ENCODE results near the gene GRID1. TPM values are rescaled to one million over a fixed set of nuclear protein-coding genes. Genes with fewer than 3 reads are reported as not detected.

The GRID1 gene
- polyA plus RNA-seq, 1 donor (not counting 4 experiments of a cell fraction or from before 2014, with no cell fraction given), result 0.01 TPM

- Histone ChIP-seq H3K9me1 (ENCODE audit: control insufficient read depth, extremely low read depth, insufficient read depth, low read length) (no peaks in the 10 kb centered on the region), H3K9me3 (ENCODE audit: control insufficient read depth, low read depth, low read length) (no peaks in the 10 kb centered on the region), H3K9ac (ENCODE audit: control insufficient read depth, extremely low read depth, insufficient read depth, low read length) (no peak overlapping the region), H3K4me2 (ENCODE audit: control insufficient read depth, extremely low read depth, insufficient read depth, low read depth, low read length) (no peak overlapping the region), H3K79me2 (ENCODE audit: control insufficient read depth, insufficient read depth, low read length) (no peaks in the 10 kb centered on the region), H3K27ac (ENCODE audit: control insufficient read depth, insufficient read depth, low read length) (no peak overlapping the region), H2AFZ (ENCODE audit: control insufficient read depth, low read length) (no peak overlapping the region), H3K4me3 (ENCODE audit: control insufficient read depth in 2 of 3, extremely low read depth in 1 of 3, insufficient read depth in 2 of 3, low read depth in 1 of 3, low read length in 3 of 3) (no peak overlapping the region), H3K36me3 (ENCODE audit: control insufficient read depth in 2 of 2, extremely low read depth in 1 of 2, insufficient read depth in 2 of 2, low read length in 2 of 2) (no peaks in the 10 kb centered on the region), H3K27me3 (ENCODE audit: control insufficient read depth, extremely low read depth, insufficient read depth, low read length) (no peaks in the 10 kb centered on the region), H3K4me1 (ENCODE audit: control insufficient read depth, extremely low read depth, insufficient read depth, low read length) (no peaks in the 10 kb centered on the region), H4K20me1 (ENCODE audit: control insufficient read depth, extremely low read depth, insufficient read depth, low read length) (no peaks in the 10 kb centered on the region)
- FAIRE-seq (peak; percentile 49), DNase-seq (ENCODE audit: low read depth, low spot score) (peak; percentile 25)
- dilution Hi-C loops (cut with MboI; ENCODE audit: extremely low pct_ligation_motif_present, low sequenced_read_pairs), result no loop called here
- TF ChIP-seq EZH2 (IDR thresholded peaks at IDR 0.05; ENCODE audit: low read length) (no peak), CTCF (optimal IDR thresholded peaks at IDR 0.05 in 1 of 3, IDR thresholded peaks at IDR 0.05 in 1 of 3, conservative IDR thresholded peaks at IDR 0.05 in 1 of 3; ENCODE audit: extremely low read depth in 1 of 3, insufficient read depth in 2 of 3, low read length in 3 of 3) (no peak)
Observed at GRCh38 chr10:85986777-85987176, 379.8 kb downstream of the GRID1 start.

- Histone ChIP-seq H3K36me3 (ENCODE audit: control insufficient read depth in 2 of 2, extremely low read depth in 1 of 2, insufficient read depth in 2 of 2, low read length in 2 of 2) (no peaks in the 10 kb centered on the region), H3K79me2 (ENCODE audit: control insufficient read depth, insufficient read depth, low read length) (no peaks in the 10 kb centered on the region), H3K4me3 (ENCODE audit: control insufficient read depth in 2 of 3, extremely low read depth in 1 of 3, insufficient read depth in 2 of 3, low read depth in 1 of 3, low read length in 3 of 3) (no peak overlapping the region), H3K4me2 (ENCODE audit: control insufficient read depth, extremely low read depth, insufficient read depth, low read depth, low read length) (no peak overlapping the region), H3K9ac (ENCODE audit: control insufficient read depth, extremely low read depth, insufficient read depth, low read length) (no peak overlapping the region), H3K27me3 (ENCODE audit: control insufficient read depth, extremely low read depth, insufficient read depth, low read length) (no peaks in the 10 kb centered on the region), H2AFZ (ENCODE audit: control insufficient read depth, low read length) (no peak overlapping the region), H3K4me1 (ENCODE audit: control insufficient read depth, extremely low read depth, insufficient read depth, low read length) (peaks cover 12% of the 10 kb centered on the region), H3K9me1 (ENCODE audit: control insufficient read depth, extremely low read depth, insufficient read depth, low read length) (no peaks in the 10 kb centered on the region), H3K27ac (ENCODE audit: control insufficient read depth, insufficient read depth, low read length) (no peak overlapping the region), H3K9me3 (ENCODE audit: control insufficient read depth, low read depth, low read length) (no peaks in the 10 kb centered on the region), H4K20me1 (ENCODE audit: control insufficient read depth, extremely low read depth, insufficient read depth, low read length) (no peaks in the 10 kb centered on the region)
- no peak for DNase-seq (ENCODE audit: low read depth, low spot score)
- dilution Hi-C loops (cut with MboI; ENCODE audit: extremely low pct_ligation_motif_present, low sequenced_read_pairs), result no loop called here
- TF ChIP-seq EZH2 (IDR thresholded peaks at IDR 0.05; ENCODE audit: low read length), result no peak
- no peak for TF ChIP-seq CTCF (optimal IDR thresholded peaks at IDR 0.05 in 1 of 3, IDR thresholded peaks at IDR 0.05 in 1 of 3, conservative IDR thresholded peaks at IDR 0.05 in 1 of 3; ENCODE audit: extremely low read depth in 1 of 3, insufficient read depth in 2 of 3, low read length in 3 of 3)
- FAIRE-seq, result no peak
Observed at GRCh38 chr10:85983051-85983450, 383.5 kb downstream of the GRID1 start.
